Right ventricle myocardium inferior (tissue), 1 donor: Measurements from ENCODE around the gene GATA5. TPM values are rescaled to one million over a fixed set of nuclear protein-coding genes. Genes with fewer than 3 reads are reported as not detected.
"Not testable (repeated sequence)": the region's sequence is repeated elsewhere in the genome, so short reads cannot be mapped to it uniquely, and the experiment has no call there.

Source experiments
- ATAC-seq: fragments of 200-7000 bp; cut with Tn5 transposase; one replicate; pipeline ENCODE4 v1.9.1; 2020; ENCODE audit warnings: mild to moderate bottlenecking, moderate library complexity
- DNase-seq: peaks from one replicate; pipeline ENCODE4 v3.0.0; 2021; ENCODE audit errors: missing footprints
- intact Hi-C: fragments of 100-400 bp; cut with DNase I; formaldehyde crosslinking; loops from one replicate; pipeline ENCODE4 v1.11.0; 2022
- total RNA-seq: library from RNA; stranded (reverse); fragmentation: NEBNext Ultra II Directional; extraction: Animal tissue kit (Norgen Biotek cat#: 25700); gene quantifications from one replicate; pipeline ENCODE4 v1.2.1, GENCODE V29; 2021
- donor health status: DM: no; HTN: yes; CAD: no; lungs with severe emphysema.

The GATA5 gene
- total RNA-seq, 1 donor from 2014 or later = 1.7 TPM

GRCh38 chr20:62493253-62493885 is 17.6 kb upstream of the GATA5 start:
- intact Hi-C loops = loop anchor here (5.0 kb wide), 1 partner anchor 191 kb away; the partner anchor contains the start of gene ADRM1
- no peak for DNase-seq
- peak; percentile 31 for ATAC-seq

DNA sequence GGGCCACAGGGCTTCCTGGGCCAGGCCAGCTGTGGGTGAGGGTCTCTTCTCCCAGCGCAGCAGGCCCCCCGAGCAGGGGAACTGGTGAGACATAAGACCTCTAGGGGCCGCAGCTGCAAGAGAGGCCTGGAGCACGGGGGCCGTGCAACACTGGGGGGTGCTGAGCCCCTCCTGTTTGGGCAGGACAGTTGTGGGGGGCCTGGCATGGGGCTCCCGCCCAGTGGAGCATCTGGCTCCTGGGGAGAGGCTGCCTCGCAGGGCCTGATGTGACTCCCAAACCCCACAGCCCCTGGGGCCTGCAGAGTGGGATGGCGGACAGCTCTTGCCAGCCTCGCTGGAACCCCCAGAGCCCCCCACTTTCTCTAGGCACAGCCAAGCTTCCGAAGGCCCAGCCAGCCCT is 16.9 kb upstream of the GATA5 start:
- DNase-seq (no peak), ATAC-seq (no peak)
- intact Hi-C loops = loop anchor here (5.0 kb wide), 1 partner anchor 190 kb away; the partner anchor contains the start of gene ADRM1

DNA sequence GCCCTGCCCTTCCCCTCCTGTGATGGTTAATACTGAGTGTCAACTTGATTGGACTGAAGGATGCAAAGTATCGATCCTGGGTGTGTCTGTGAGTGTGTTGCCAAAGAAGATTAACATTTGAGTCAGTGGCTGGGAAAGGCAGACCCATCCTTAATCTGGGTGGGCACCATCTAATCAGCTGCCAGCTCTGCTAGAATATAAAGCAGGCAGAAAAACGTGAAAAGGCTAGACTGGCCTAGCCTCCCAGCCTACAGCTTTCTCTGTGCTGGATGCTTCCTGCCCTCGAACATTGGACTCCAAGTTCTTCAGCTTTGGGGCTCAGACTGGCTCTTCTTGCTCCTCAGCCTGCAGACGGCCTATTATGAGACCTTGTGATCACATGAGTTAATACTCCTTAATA is 15.0 kb upstream of the GATA5 start:
- not testable (repeated sequence) for ATAC-seq, DNase-seq
- intact Hi-C loops = loop anchor here (5.0 kb wide), 1 partner anchor 188 kb away; the partner anchor contains the start of gene ADRM1

GRCh38 chr20:62489932-62490263 is 14.1 kb upstream of the GATA5 start:
- DNase-seq (no peak), ATAC-seq (no peak)
- intact Hi-C loops = loop anchor here (5.0 kb wide), 1 partner anchor 188 kb away; the partner anchor contains the start of gene ADRM1

DNA sequence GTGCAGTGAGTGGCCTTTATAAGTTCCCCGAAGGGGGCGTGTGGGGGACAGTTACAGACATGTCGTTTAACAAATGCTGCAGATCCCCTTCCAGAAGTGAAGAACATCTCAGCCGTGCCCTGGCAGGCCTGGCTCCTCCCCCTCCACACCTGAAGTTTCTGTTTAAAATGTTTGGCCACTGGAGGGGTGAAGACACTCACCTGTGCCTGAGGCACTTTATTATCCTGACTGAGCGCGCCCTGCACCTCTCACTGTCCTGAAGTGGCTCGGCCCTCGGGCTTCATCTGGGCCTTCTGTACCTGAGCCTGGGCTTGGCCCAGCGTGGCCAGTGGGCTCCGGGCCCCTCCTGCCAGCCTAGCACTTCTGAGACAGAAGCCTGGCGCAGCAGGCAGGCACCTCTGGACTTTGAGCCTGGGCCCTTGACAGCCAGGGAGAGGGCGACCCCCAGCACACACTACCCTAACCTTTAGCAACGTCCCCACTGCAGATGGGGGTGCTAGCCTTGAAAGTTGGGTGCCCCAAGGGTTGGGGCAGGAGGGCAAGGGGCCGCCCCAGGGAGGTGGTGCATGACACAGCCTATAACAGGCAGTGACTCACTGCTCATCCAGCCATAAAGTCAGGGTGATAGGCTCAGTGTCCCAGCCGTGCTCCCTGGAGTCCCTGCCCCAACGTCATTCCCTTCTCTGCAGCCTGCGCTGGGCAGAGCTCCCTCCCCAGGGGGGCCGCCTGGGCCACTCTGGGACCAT is 13.6 kb upstream of the GATA5 start:
- DNase-seq (no peak), ATAC-seq (no peak)
- intact Hi-C loops = no loop called here

GRCh38 chr20:62488470-62488869 is 12.7 kb upstream of the GATA5 start:
- ATAC-seq = no peak
- intact Hi-C loops = no loop called here
- DNase-seq = no peak

- intact Hi-C loops = no loop called here
- DNase-seq = no peak
- peak; percentile 43 for ATAC-seq
These were observed 12.0 kb upstream of the GATA5 start for GRCh38 chr20:62487561-62488354.

DNA sequence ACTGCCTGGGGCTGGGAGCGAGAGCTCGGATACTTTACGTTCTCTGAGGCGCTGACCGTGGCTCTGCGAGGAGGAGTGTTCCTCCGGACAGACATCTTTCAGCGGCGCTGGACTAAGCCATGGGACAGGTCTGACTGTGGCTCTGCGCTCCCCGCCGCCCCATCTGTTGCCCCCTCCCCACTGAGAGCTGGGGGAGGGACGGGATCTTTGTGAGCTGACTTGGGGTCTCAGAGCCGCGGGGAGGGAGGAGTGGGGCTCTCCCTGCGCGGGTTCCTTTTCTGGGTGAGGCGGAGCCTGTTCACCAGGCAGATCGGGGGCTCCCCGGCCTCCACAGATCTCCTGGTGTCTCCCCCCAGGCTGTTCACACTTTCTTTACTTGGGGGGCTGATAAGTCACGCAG is 11.3 kb upstream of the GATA5 start:
- DNase-seq (no peak), ATAC-seq (no peak)
- intact Hi-C loops = no loop called here

- intact Hi-C loops = no loop called here
- no peak for DNase-seq
- ATAC-seq = no peak
These were observed 10.7 kb upstream of the GATA5 start for GRCh38 chr20:62486484-62486883.

- intact Hi-C loops = no loop called here
- no peak for ATAC-seq
These were observed 9.9 kb upstream of the GATA5 start for GRCh38 chr20:62485701-62486089.

DNA sequence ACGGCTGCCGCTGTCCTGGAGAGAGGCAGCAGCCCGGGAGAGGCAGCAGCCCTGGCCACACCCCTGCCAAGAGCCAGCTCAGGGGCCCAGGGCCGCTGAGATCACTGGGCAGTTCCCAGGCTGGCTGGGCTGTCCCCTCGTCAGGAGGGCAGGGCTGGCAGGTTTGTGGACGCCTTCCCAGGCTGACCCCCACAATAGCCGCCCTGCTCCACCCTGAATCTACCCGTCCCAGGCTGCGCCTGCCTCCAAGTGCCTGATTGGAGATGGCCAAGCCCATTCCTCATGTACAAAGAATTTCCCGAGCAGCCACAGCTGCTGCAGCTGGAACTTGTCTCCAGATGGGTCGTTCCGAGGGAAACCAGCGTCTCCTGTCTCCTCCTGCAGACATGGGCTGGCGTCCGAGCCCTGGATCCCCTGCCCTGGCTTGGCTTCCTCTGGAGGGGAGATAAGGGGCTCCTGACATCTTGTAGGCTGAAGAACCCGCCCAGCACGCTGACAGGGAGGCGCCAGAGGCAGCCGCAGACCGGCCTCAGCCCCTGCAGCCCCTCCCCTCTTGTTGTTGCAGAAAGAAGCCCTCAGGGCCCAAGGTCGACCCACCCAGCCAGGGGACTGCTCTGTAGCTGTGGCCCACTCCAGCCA is 9.4 kb upstream of the GATA5 start:
- peak; percentile 60 for ATAC-seq

More at GRCh38 chr20:62485701-62486089, 9.9 kb upstream of the GATA5 start:
- no peak for DNase-seq

GRCh38 chr20:62484478-62484877 is 8.7 kb upstream of the GATA5 start:
- DNase-seq = no peak
- intact Hi-C loops = no loop called here
- no peak for ATAC-seq

More for the DNA sequence above, 9.4 kb upstream of the GATA5 start:
- intact Hi-C loops = no loop called here
- DNase-seq = no peak

- intact Hi-C loops = no loop called here
- no peak for DNase-seq
- no peak for ATAC-seq
These were observed 8.0 kb upstream of the GATA5 start for GRCh38 chr20:62483613-62484458.

DNA sequence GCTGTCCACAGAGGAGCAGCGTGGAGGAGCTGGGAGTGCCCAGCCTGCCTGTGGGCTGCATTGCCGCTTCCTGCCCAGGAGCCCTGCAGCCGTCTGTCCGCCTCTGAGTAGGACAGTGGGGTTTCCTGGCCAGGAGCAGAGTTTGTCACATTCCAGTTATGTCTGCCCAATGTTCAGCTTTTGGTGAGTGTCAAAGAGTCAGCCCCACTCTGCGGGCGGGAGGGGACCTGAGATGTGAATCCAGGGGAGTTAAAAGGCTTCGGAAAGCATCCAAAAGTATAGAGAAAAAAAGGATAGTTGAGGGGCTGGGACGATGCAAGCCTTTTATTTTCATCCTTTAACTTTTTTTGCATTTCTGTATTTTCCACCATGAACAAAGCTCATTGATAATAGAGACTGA is 7.2 kb upstream of the GATA5 start:
- intact Hi-C loops = no loop called here
- no peak for ATAC-seq
- DNase-seq = no peak

DNA sequence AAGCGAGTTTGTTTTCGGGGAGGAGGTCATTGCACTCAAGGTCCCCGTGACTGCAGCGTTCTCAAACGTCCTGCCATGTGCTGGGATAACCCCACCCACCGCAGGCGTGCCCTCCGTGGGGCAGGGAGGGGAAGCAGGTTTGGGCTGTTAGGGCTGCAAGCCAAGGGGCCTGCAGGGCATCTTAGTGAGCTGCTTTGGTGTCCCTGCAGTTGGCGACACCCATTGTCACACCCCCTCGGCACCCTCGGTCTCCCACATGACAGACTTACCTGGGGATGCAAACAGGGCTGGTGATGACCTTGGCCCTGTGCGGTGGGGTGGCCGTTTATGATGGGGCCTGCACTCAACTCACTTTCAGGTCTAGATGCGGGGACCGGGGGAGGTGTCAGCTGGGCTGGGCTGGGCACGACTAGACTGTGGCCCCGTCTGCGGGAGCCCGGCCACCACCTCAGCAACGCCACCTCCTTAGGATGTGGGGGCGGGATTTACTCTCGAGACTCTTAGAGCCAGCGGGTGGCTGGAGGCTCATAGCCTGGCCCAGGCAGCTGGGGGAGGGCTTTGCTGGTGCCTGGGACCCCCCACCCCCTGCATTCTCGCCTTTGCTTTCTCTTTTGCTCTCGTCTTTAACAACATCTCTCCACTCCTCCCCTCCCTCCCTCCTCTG is 6.5 kb upstream of the GATA5 start:
- DNase-seq = no peak
- intact Hi-C loops = no loop called here

DNA sequence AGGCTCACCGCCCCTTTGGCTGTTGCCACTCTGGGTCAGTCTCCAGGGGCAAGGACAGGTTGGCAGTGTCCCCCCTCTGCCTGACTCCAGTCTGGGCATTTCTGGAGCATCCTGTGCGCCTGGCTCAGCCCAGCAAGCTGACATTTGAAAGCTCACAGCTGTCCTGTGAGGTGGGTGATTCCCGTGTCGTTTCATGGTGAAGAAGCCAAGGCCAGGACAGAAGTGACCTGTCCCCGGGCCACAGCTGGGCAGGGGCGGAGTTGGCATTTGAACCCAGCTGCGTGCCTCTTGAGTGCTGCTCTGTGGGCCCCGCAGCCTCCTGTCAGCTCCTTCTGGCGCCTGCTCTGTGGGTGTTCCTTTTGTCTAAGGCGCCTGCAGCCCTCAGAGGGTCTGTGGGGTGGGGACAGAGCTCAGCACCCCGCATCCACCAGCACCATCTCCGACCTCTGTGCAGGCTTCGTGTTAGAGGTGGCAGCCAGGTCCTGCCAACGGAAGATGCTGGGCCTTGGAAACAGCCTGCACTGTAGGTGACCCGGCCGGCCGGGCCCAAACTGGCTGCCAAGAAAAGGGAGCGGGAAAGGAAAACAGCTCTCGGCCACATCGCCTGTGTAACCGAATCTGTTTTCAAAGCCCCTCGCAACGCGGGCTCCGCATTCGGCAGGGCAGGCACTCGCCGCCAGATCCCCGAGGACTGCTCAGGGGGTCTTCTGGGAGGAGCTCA is 5.8 kb upstream of the GATA5 start:
- intact Hi-C loops = no loop called here
- DNase-seq (no peak), ATAC-seq (no peak)

More for the DNA sequence above, 6.5 kb upstream of the GATA5 start:
- no peak for ATAC-seq

DNA sequence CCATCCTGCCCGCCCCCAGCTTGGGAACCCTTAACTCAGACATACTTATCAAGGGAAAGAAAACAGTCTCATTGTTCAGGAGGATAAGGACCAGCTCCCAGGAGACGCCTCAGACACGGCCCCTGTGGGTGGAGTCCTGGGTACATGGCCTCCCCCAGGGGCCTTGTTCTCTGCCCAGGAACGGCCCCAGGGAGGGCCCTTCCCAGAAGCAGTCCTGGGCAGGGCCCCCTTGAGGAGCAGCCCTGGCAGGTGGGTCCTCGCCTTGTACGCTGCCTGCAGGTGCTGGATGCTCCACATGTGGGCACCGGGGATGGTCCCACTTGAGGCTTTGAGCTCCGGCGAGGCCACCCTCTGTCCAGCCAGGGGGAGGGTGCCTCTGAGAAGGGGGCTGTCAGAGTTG is 4.5 kb upstream of the GATA5 start:
- no peak for DNase-seq
- intact Hi-C loops = no loop called here
- ATAC-seq = no peak
